Pancreas (tissue), 10 donors: ENCODE results near the gene AP2B1. TPM values are rescaled to one million over a fixed set of nuclear protein-coding genes. Genes with fewer than 3 reads are reported as not detected.
"Not testable (repeated sequence)": the region's sequence is repeated elsewhere in the genome, so short reads cannot be mapped to it uniquely, and the experiment has no call there.

Source experiments
- ATAC-seq, 4 donors: fragments of 200-7000 bp; cut with Tn5 transposase; one replicate each; pipeline versions ENCODE4 v1.8.0 to v1.9.1; 2020; ENCODE audit warnings: mild to moderate bottlenecking in 4 of 4, moderate library complexity in 4 of 4
- DNase-seq, 6 donors: peaks; one replicate each; pipeline ENCODE4 v3.0.0-alpha.2; 2020
- FAIRE-seq: peaks from 2 replicates; lab custom pipeline; 2012; peaks lifted over from hg19 to GRCh38; lab: Jason Lieb, UNC
- H3K27ac ChIP-seq, 4 donors: fragments of 200-600 bp; sonication (generic); 1 replicate in 3 of 4; 2 replicates in 1 of 4; pipeline versions ENCODE4 v1.5.0 to v1.8.0; 2020
- H3K27me3 ChIP-seq, 4 donors: fragments of 200-600 bp; one replicate each; pipeline ENCODE4 v1.8.0; 2021
- H3K36me3 ChIP-seq, 3 donors: fragments of 200-600 bp; sonication (generic) in 1 of 3; one replicate each; pipeline versions ENCODE4 v1.5.0 to v1.8.0; 2020 to 2021
- H3K4me1 ChIP-seq, 3 donors: fragments of 200-600 bp; one replicate each; pipeline ENCODE4 v1.8.0; 2021
- H3K4me3 ChIP-seq, 4 donors: fragments of 200-600 bp; sonication (generic) in 2 of 4; one replicate each; pipeline versions ENCODE4 v1.5.0 to v1.8.0; 2020 to 2021
- H3K9me3 ChIP-seq, 4 donors: fragments of 200-600 bp; one replicate each; pipeline ENCODE4 v1.8.0; 2021
- CTCF ChIP-seq, 4 donors: fragments of 200-600 bp; sonication (generic) in 3 of 4; IDR thresholded peaks; one replicate each; pipeline versions ENCODE4 v1.5.0 to v1.8.0; 2021; ENCODE audit warnings: antibody characterized with exemption in 4 of 4
- WGBS, 2 donors: extraction: QIAGEN DNeasy Blood & Tissue Kit; methylation state at CpG; one replicate each; pipeline ENCODE4 v1.1.7; 2013; 5-methylcytosine and 5-hydroxymethylcytosine counted together
- intact Hi-C, 3 donors: fragments of 100-400 bp; cut with DNase I; formaldehyde crosslinking; loops; one replicate each; pipeline versions ENCODE4 v1.11.1 to v1.14.2; 2022
- polyA plus RNA-seq, 2 donors: library from polyadenylated mRNA; stranded (reverse); fragments of 200-250 nt; gene quantifications; one replicate each; pipeline ENCODE4 v1.2.3, GENCODE V29; 2013
- total RNA-seq, 6 donors: library from RNA; stranded (reverse); fragmentation: NEBNext Ultra II Directional in 4 of 6; extraction: Animal tissue kit (Norgen Biotek cat#: 25700) in 4 of 6; gene quantifications; one replicate each; pipeline versions ENCODE4 v1.2.1 to v1.2.4, GENCODE V29; 2021 to 2023
- donor health status: healthy with polysubstance abuse.
- donor health status: DM: no; HTN: no; CAD: no; lungs with moderate emphysema.
- donor health status: DM: no; HTN: no; CAD: no.
- donor health status: control.
- donor health status: control.
- donor health status: Bipolar disorder and iron deficiency.
- donor health status: DM: yes; HTN: yes; CAD: no.
- donor health status: DM: no; HTN: no; CAD: no.
- donor health status: DM: no; HTN: no; CAD: no.
- donor health status: DM: yes; HTN: yes; CAD: no.

The AP2B1 gene
- total and polyA plus RNA-seq, 8 donors = 21.2 to 83.2 (median 47.3) TPM

DNA sequence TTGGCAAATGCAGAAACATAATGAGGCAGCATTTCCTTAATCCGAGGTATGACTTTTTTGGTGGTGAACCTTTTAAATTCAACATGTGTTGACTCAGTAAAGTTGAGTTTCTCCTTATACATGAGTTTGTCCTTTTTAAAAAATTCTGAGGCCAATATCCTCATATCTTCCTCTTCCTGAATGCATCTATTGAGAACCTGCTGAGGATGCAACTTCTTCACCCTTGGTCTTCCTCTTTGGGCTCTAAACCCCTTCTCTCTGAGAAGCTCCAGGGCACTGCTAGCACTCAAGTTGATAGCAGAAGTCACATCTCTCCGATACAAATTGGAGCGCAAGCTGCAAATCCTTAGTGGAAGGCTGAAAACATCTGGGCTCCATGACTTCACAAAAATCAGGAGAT lies 29.8 kb upstream of the AP2B1 start:
- H3K4me3 ChIP-seq = no peak overlapping the region
- FAIRE-seq (no peak), ATAC-seq (no peak), DNase-seq (no peak)
- H3K4me1 ChIP-seq = no peaks in the 10 kb centered on the region
- TF ChIP-seq CTCF (IDR thresholded peaks at IDR 0.05) = no peak
- no peak overlapping the region for H3K27ac ChIP-seq
- WGBS, 2 donors = 72 to 79% methylated on average over 3 of the region's 3 CpGs
- H3K27me3 ChIP-seq = no peaks in the 10 kb centered on the region
- no peaks in the 10 kb centered on the region for H3K9me3 ChIP-seq
- no peaks in the 10 kb centered on the region for H3K36me3 ChIP-seq
- intact Hi-C loops = no loop called here

- H3K27ac ChIP-seq = no peak overlapping the region
- no peaks in the 10 kb centered on the region for H3K27me3 ChIP-seq
- no peak for ATAC-seq
- 58% methylated on average over 2 of the region's 2 CpGs for WGBS, 2 donors
- no peaks in the 10 kb centered on the region for H3K4me1 ChIP-seq
- intact Hi-C loops = no loop called here
- no peaks in the 10 kb centered on the region for H3K9me3 ChIP-seq
- no peaks in the 10 kb centered on the region for H3K36me3 ChIP-seq
- TF ChIP-seq CTCF (IDR thresholded peaks at IDR 0.05) = no peak
- no peak for DNase-seq
- no peak overlapping the region for H3K4me3 ChIP-seq
- no peak for FAIRE-seq
These were observed 27.5 kb upstream of the AP2B1 start for GRCh38 chr17:35559495-35560210.

GRCh38 chr17:35560703-35561102 lies 26.4 kb upstream of the AP2B1 start, which contains the start of gene SLFN14:
Gene SLFN14, minus strand, starts transcription at chr17:35560819. Its CDS starts 2,757 bp downstream, at chr17:35558062.
- Histone ChIP-seq H3K4me3 (no peak within 1 kb of the TSS), H3K27ac (no peak within 1 kb of the TSS), H3K36me3 (no peaks in the 10 kb centered on the region), H3K27me3 (no peaks in the 10 kb centered on the region), H3K4me1 (no peaks in the 10 kb centered on the region), H3K9me3 (no peaks in the 10 kb centered on the region)
- 50 to 67% methylated on average over 3 of the region's 3 CpGs for WGBS, 2 donors
- FAIRE-seq (no peak), ATAC-seq (no peak), DNase-seq (no peak)
- no peak for TF ChIP-seq CTCF (IDR thresholded peaks at IDR 0.05)
- intact Hi-C loops = no loop called here

DNA sequence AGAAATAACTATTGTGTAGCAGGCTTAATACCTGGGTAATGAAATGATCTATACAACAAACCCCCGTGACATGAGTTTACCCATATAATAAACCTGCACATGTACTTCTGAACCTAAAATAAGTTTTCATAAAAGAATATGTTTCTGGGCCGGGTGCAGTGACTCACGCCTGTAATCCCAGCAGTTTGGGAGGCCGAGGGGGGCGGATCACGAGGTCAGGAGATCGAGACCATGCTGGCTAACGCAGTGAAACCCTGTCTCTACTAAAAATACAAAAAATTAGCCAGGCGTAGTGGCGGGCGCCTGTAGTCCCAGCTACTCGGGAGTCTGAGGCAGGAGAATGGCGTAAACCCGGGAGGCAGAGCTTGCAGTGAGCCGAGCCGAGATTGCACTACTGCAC lies 23.9 kb upstream of the AP2B1 start:
- H3K27ac ChIP-seq, FAIRE-seq, ATAC-seq, H3K4me1 ChIP-seq, H3K4me3 ChIP-seq, intact Hi-C loops, H3K36me3 ChIP-seq, H3K27me3 ChIP-seq, DNase-seq, H3K9me3 ChIP-seq: not testable (repeated sequence)
- WGBS, 2 donors = 54 to 77% methylated on average over 13 to 16 of the region's 16 CpGs

DNA sequence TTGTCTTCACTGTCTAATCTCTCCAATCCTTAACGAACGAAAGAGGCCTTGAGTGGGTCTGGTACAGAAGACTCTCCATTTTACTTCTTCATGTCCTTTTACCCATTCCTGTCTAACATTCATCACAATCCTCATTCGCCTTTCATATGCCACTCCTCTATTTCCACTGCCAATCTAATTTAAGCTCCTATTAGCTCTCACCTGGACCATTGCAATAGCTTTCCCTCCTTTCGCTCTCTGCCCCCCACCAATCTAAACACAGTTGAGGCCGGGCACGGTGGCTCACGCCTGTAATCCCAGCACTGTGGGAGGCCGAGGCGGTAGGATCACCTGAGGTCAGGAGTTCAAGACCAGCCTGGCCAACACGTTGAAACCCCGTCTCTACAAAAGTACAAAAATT lies 20.2 kb upstream of the AP2B1 start:
- FAIRE-seq (no peak), ATAC-seq (no peak), DNase-seq (no peak)
- no peak overlapping the region for H3K27ac ChIP-seq
- H3K4me1 ChIP-seq = peaks cover 0 to 19% (median 16%) of the 10 kb centered on the region in 3 donors
- H3K9me3 ChIP-seq = no peaks in the 10 kb centered on the region
- H3K4me3 ChIP-seq = peak overlapping the region in 2 of 4 donors; percentile 66 to 67
- no peak for TF ChIP-seq CTCF (IDR thresholded peaks at IDR 0.05)
- no peaks in the 10 kb centered on the region for H3K36me3 ChIP-seq
- 68% methylated on average over 11 of the region's 11 CpGs for WGBS, 2 donors
- H3K27me3 ChIP-seq = no peaks in the 10 kb centered on the region
- intact Hi-C loops = no loop called here
